Stomach (tissue), 4 donors: ENCODE data around the gene BCCIP.

Experiments used
- CTCF ChIP-seq, 7 experiments: fragments of 450-650 bp in 4 of 7; fragments of 200-600 bp in 3 of 7; sonication (generic) in 3 of 7; IDR thresholded peaks; one replicate each; pipeline ENCODE4 v1.5.1; 2016 to 2019; ENCODE audit warnings: antibody characterized with exemption in 7 of 7, control low read depth in 2 of 7, mild to moderate bottlenecking in 1 of 7
- POLR2AphosphoS5 ChIP-seq, 3 donors: sonication (generic); formaldehyde crosslinking; IDR thresholded peaks; one replicate each; pipeline ENCODE4 v1.6.1; 2016; ENCODE audit warnings: antibody characterized with exemption in 3 of 3

GRCh38 chr10:125808047-125808446 is 15.3 kb upstream of the BCCIP start:
- TF ChIP-seq CTCF (IDR thresholded peaks at IDR 0.05) (no peak), POLR2AphosphoS5 (IDR thresholded peaks at IDR 0.05) (no peak)
